ENCODE measurements around the gene TAF3.

The TAF3 gene

DNA sequence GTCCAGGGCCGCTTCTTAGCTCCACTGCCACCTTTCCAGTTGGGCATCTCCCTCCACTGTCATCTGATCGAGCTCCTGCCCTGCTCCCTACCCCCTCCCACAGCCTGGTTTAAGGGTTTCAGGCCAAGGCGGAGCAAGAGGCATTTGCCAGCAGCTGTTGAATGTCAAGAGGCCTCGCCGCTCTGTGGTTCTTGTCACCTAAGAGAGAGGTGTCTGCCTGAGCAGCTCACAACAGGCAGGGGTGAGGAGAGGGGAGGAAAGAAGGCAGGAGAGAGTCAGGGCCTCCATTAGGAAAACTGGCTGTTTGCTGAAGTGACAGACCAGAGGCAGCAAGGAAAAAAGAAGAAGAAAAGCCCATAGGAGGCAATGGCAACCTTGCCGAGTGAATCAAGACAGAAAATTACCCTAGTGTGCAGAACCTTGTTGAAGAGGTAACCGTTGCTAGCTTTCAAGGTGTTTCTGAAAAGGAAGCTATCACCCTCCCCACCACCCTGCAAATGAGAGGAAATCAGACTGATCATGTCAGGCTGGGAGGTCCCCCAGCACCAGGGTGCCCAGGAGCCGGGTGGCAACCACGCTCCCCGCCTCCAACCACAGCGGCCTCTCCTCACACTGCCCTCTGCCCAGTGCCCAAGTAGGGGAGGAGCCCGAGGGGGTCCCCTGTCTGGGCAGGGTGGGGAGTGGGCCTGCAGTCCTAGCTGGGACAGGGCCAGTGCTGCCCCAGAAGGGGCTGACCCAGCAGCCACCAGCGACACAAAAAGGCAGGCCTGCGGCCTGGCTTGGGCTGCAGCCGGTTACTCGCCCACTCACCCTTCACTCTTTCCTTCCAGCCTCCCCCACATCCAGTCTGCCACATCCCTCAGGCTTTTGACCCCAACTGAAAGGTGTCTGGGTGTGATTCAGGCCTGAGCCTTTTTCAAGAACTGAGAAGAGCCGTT lies 243.2 kb downstream of the TAF3 start:
- no peak for DNase-seq

DNA sequence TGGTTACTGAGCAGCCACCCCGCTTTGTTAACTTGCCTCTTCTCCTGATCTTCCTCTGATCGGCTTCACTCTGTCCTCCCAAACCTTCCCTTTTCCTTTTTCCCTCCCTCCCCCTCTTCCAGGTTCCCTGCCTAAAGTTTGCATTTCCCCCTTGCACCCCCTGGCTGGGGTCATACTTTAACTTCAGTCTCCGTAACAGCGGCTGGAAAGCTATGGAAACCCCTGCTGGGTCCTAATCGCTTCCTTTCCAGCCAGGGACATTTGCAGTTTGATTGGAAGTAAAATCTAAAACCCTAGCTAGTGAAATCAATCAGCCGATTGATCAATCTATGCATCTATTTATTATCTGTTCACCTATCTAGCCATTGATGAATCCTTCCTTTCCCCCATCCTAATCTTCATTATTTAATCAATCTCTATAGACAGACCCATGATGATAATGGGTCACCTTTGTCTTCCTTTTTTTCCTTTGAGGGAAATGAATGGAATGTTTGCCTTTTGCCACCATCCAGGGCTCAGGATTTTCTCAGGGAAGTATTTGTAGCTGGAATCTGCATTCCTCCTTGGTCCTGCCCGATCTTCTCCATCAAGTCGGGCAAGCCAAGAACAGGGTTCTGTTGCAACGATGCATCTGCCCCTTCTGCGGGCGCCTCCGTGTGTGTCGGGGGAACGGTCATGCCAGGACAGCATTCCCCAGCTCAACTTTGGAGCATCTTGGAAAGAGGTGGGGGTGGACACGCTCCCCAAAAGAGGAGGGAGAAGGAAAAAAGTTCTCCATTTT lies 245.0 kb downstream of the TAF3 start:
- DNase-seq, result no peak

DNA sequence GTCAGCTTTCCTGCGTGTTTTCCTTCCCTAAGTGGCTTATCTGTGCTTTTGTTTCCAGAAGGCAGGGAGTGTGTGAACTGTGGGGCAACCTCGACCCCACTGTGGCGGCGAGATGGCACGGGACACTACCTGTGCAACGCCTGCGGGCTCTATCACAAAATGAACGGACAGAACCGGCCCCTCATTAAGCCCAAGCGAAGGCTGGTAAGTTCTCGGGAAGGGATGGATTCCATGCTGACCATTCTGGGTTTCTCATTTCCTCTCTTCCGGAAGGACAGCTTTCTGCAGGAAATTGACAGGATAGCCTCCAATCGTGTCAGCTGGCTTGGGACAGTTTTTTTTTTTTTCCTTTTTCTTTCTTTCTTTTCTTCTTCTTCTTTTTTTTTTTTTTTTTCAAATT lies 245.6 kb downstream of the TAF3 start:
- no peak for DNase-seq

DNA sequence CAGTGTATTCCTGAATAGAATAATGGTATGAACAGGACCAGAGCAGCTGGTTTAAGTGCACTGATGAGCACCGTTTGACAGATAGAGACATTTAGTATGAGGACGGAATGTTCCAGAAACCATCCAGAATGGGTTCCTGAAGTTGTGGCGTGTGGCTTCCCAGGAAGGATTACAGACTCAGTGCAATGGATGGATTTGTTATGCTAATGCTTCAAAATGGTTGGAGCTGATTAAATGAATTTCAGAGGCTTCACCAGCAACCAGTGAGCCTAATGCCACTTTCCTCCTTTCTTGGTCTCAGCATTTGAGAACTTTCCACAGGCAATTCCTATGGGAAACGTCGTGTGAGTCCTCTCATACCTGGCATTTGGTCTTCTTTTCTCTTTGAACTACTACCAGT lies 246.1 kb downstream of the TAF3 start:
- DNase-seq, result no peak

DNA sequence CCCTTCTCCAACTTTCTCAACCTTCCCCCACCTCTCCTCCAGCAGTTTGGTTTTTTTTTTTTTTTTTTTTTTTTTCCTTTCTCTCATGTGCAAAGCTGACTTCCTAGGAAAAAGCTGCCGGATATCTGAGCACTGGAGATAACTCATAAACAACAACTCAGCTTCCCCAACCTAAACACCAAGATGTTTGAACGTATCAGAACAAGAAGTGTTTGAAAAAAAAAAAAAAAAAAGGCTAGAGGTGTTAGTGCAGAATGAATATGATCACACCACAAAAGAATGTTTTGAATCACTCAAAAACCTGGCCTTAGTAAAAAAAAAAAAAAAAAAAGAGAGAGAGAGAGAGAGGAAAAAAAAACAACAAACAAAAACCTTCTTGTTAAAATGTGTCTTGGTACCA lies 247.3 kb downstream of the TAF3 start:
- DNase-seq, result peak; percentile 44

DNA sequence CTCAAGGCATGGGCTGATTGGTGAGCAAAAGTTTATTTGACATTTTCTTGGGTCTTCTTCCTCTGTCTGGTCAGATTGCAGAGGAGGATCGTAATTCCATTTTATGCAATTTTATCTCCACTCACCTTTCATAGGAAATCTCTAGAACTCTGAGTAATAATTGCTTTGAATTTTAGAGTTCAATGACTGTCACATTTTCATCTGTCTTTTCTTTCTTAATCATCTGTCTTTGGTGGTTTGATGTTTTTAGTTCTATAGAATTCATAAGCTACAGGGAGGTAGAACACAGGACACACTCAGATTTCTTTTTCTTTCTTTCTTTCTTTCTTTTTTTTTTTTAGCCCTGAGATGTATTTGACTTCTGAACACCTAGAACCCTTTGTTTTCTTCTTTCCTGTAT lies 247.8 kb downstream of the TAF3 start:
- DNase-seq, result no peak

All from NCI-H226 (cell line).